H9 (cell line): Measurements from ENCODE around the gene PLD4. TPM values are rescaled to one million over a fixed set of nuclear protein-coding genes. Genes with fewer than 3 reads are reported as not detected.

Source experiments
- DNase-seq: peaks from one replicate; pipeline ENCODE4 v3.0.0-alpha.2; 2017
- H2AFZ ChIP-seq: one replicate; pipeline ENCODE4 v1.6.1; 2013; ENCODE audit warnings: mild to moderate bottlenecking, low read length, control low read depth, moderate library complexity
- H2AK5ac ChIP-seq: 2 replicates; pipeline ENCODE4 v1.6.1; 2013; ENCODE audit warnings: low read length, control low read depth, mixed read lengths; ENCODE audit not compliant: insufficient read length
- H2BK120ac ChIP-seq: one replicate; pipeline ENCODE4 v1.6.1; 2013; ENCODE audit warnings: low read depth, mild to moderate bottlenecking, low read length, control low read depth, inconsistent platforms; ENCODE audit not compliant: poor library complexity, severe bottlenecking
- H2BK12ac ChIP-seq: 2 replicates; pipeline ENCODE4 v1.6.1; 2013; ENCODE audit warnings: low read length, control low read depth, mixed read lengths, low read depth; ENCODE audit not compliant: insufficient read length
- H2BK15ac ChIP-seq: 2 replicates; pipeline ENCODE4 v1.6.1; 2013; ENCODE audit warnings: low read depth, low read length, control low read depth
- H2BK20ac ChIP-seq: one replicate; pipeline ENCODE4 v1.6.1; 2013; ENCODE audit warnings: low read depth, mild to moderate bottlenecking, low read length, control low read depth, inconsistent platforms; ENCODE audit not compliant: poor library complexity, severe bottlenecking
- H2BK5ac ChIP-seq: 2 replicates; pipeline ENCODE4 v1.6.1; 2013; ENCODE audit warnings: low read length, control low read depth, mixed read lengths; ENCODE audit not compliant: insufficient read length
- H3K14ac ChIP-seq: 2 replicates; pipeline ENCODE4 v1.6.1; 2013; ENCODE audit warnings: low read length, control low read depth; ENCODE audit not compliant: insufficient read depth
- H3K18ac ChIP-seq: 2 replicates; pipeline ENCODE4 v1.6.1; 2013; ENCODE audit warnings: low read depth, mild to moderate bottlenecking, mixed read lengths, low read length, control low read depth; ENCODE audit not compliant: insufficient read length
- H3K23ac ChIP-seq: 2 replicates; pipeline ENCODE4 v1.6.1; 2013; ENCODE audit warnings: low read length, control low read depth, mixed read lengths, low read depth; ENCODE audit not compliant: insufficient read length
- H3K23me2 ChIP-seq: 2 replicates; pipeline ENCODE4 v1.6.1; 2013; ENCODE audit warnings: low read depth, mild to moderate bottlenecking, mixed read lengths, low read length, control low read depth; ENCODE audit not compliant: insufficient read length, poor library complexity, severe bottlenecking
- H3K27ac ChIP-seq: 2 replicates; pipeline ENCODE4 v1.5.1; 2013; ENCODE audit warnings: low read length, control low read depth, mixed read lengths, low read depth; ENCODE audit not compliant: insufficient read length
- H3K27me3 ChIP-seq: 2 replicates; pipeline ENCODE4 v1.6.1; 2013; ENCODE audit warnings: low read length, control low read depth, inconsistent platforms; ENCODE audit not compliant: insufficient read depth
- H3K4ac ChIP-seq: 2 replicates; pipeline ENCODE4 v1.6.1; 2013; ENCODE audit warnings: low read depth, mild to moderate bottlenecking, control low read depth, inconsistent platforms, low read length, moderate library complexity
- H3K4me1 ChIP-seq: 2 replicates; pipeline ENCODE4 v1.6.1; 2013; ENCODE audit warnings: low read length, control low read depth, inconsistent platforms; ENCODE audit not compliant: insufficient read depth
- H3K4me2 ChIP-seq: 2 replicates; pipeline ENCODE4 v1.6.1; 2013; ENCODE audit warnings: low read length, control low read depth, mixed read lengths; ENCODE audit not compliant: insufficient read length, insufficient read depth
- H3K56ac ChIP-seq: 2 replicates; pipeline ENCODE4 v1.6.1; 2013; ENCODE audit warnings: low read depth, mild to moderate bottlenecking, mixed read lengths, low read length, control low read depth; ENCODE audit not compliant: insufficient read length
- H3K79me1 ChIP-seq: 2 replicates; pipeline ENCODE4 v1.6.1; 2013; ENCODE audit warnings: low read depth, mild to moderate bottlenecking, moderate library complexity, low read length, control low read depth, inconsistent platforms; ENCODE audit not compliant: insufficient read depth, poor library complexity, severe bottlenecking
- H3K79me2 ChIP-seq: 2 replicates; pipeline ENCODE4 v1.6.1; 2013; ENCODE audit warnings: low read length, control low read depth, inconsistent platforms; ENCODE audit not compliant: insufficient read depth
- H3K9ac ChIP-seq: 2 replicates; pipeline ENCODE4 v1.6.1; 2013; ENCODE audit warnings: low read length, control low read depth, mixed read lengths; ENCODE audit not compliant: insufficient read length; ENCODE audit errors: extremely low read depth
- H3K9me3 ChIP-seq: one replicate; pipeline ENCODE4 v1.6.1; 2013; ENCODE audit warnings: low read depth, low read length, inconsistent platforms; ENCODE audit not compliant: control insufficient read depth
- H3T11ph ChIP-seq: one replicate; pipeline ENCODE4 v1.6.1; 2013; ENCODE audit warnings: mild to moderate bottlenecking, low read length, control low read depth, inconsistent platforms
- H4K20me1 ChIP-seq: one replicate; pipeline ENCODE4 v1.6.1; 2013; ENCODE audit not compliant: control insufficient read depth, insufficient read length, insufficient read depth
- H4K5ac ChIP-seq: 2 replicates; pipeline ENCODE4 v1.6.1; 2013; ENCODE audit warnings: low read depth, mild to moderate bottlenecking, mixed read lengths, low read length, control low read depth; ENCODE audit not compliant: insufficient read length
- H4K8ac ChIP-seq: replicated peaks from 2 replicates; pipeline ENCODE4 v1.6.1; 2013; ENCODE audit warnings: low read length, control low read depth, mixed read lengths, low read depth; ENCODE audit not compliant: insufficient read length
- H4K91ac ChIP-seq: 2 replicates; pipeline ENCODE4 v1.6.1; 2013; ENCODE audit warnings: low read depth, mild to moderate bottlenecking, moderate library complexity, mixed read lengths, low read length, control low read depth; ENCODE audit not compliant: insufficient read length
- H3K27ac Mint-ChIP-seq, 3 experiments: 2 replicates in 2 of 3; 3 replicates in 1 of 3; pipeline ENCODE4 v1.8.0; 2020 to 2021; ENCODE audit warnings: mixed read lengths in 3 of 3, mild to moderate bottlenecking in 1 of 3, moderate library complexity in 1 of 3
- H3K27me3 Mint-ChIP-seq: 2 replicates; pipeline ENCODE4 v1.8.0; 2021; ENCODE audit warnings: low read depth, mild to moderate bottlenecking, moderate library complexity, mixed read lengths
- H3K36me3 Mint-ChIP-seq, 3 experiments: 2 replicates in 2 of 3; 3 replicates in 1 of 3; pipeline ENCODE4 v1.8.0; 2020 to 2021; ENCODE audit warnings: low read depth in 3 of 3, mixed read lengths in 3 of 3; ENCODE audit not compliant: insufficient read depth in 1 of 3
- H3K4me1 Mint-ChIP-seq, 2 experiments: 2 replicates each; pipeline ENCODE4 v1.8.0; 2020; ENCODE audit warnings: mixed read lengths in 2 of 2
- H3K4me3 Mint-ChIP-seq, 2 experiments: 2 replicates in 1 of 2; 3 replicates in 1 of 2; pipeline ENCODE4 v1.8.0; 2020 to 2021; ENCODE audit warnings: mild to moderate bottlenecking in 2 of 2, mixed read lengths in 2 of 2, moderate library complexity in 1 of 2
- H3K9me3 Mint-ChIP-seq, 2 experiments: 2 replicates in 1 of 2; 3 replicates in 1 of 2; pipeline ENCODE4 v1.8.0; 2020; ENCODE audit warnings: mild to moderate bottlenecking in 2 of 2, mixed read lengths in 2 of 2, moderate library complexity in 1 of 2
- CTCF ChIP-seq: fragments of 200-600 bp; sonication (generic); conservative IDR thresholded peaks from 3 replicates; pipeline ENCODE4 v1.8.0; 2021; ENCODE audit warnings: antibody characterized with exemption, mild to moderate bottlenecking
- WGBS: extraction: QIAGEN DNeasy Blood & Tissue Kit; methylation state at CpG from one replicate; pipeline ENCODE4 v1.1.7; 2013; ENCODE audit warnings: missing lambda C conversion rate, low lambda C conversion rate, mixed read lengths; ENCODE audit not compliant: insufficient read length; ENCODE audit errors: extremely low coverage; 5-methylcytosine and 5-hydroxymethylcytosine counted together
- total RNA-seq: library from RNA; stranded (reverse); gene quantifications from 2 replicates; pipeline ENCODE4 v1.2.1, GENCODE V29; 2021

PLD4 gene
- total RNA-seq, 1 experiment from 2014 or later: not detected

DNA sequence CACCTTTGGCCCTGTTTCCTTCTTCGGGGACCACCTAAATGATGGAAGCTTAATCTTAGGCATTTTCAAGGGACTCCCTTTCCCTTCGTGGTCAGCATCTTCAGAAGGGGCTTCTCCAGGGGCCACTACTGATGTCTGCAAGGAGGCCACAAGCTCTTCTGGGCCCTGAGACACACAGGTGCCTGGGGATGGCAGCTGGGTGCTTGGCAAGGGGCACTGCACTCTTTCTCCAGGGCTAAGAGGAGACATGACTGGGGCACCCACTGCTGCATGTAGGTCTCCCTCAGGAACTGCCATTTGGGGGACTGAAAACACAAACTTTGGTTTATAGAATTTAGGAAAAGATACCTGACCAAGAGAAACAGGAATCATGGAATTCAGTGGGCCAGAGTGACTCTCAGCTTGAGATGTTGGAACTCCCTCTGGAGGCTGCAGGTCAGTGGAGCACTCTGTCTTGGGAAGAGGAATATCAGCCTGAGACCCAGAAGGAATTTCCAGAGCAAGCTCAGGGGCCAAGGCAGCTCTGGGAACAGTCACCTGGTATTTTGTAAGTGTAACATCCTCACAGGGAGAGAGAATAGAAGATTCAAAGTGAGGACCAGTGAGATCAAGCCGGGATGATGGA, 16.0 kb downstream of the PLD4 start:
- no peaks in the 10 kb centered on the region for H3K79me2 ChIP-seq
- no peak overlapping the region for H3K9ac ChIP-seq
- H3K23ac ChIP-seq: no peak overlapping the region
- H2BK15ac ChIP-seq: no peak overlapping the region
- H3K14ac ChIP-seq: no peak overlapping the region; the same call in 1 of the 2 replicates
- no peaks in the 10 kb centered on the region for H4K20me1 ChIP-seq
- no peak overlapping the region for H3K4ac ChIP-seq
- H3K18ac ChIP-seq: no peak overlapping the region
- H3K27ac Mint-ChIP-seq: no peak overlapping the region
- no peaks in the 10 kb centered on the region for H3K4me1 ChIP-seq
- H4K5ac ChIP-seq: no peak overlapping the region
- H2BK120ac ChIP-seq: no peak overlapping the region
- no peak overlapping the region for H3K4me3 Mint-ChIP-seq
- H3K23me2 ChIP-seq: no peaks in the 10 kb centered on the region
- DNase-seq: no peak
- peaks cover 56% of the 10 kb centered on the region for H3K27me3 Mint-ChIP-seq
- H2AK5ac ChIP-seq: no peak overlapping the region
- peak; percentile 48; the same call in 2 of the 3 replicates for TF ChIP-seq CTCF
- H3K9me3 ChIP-seq: no peaks in the 10 kb centered on the region
- no peak overlapping the region for H2BK20ac ChIP-seq
- no peaks in the 10 kb centered on the region for H3K36me3 Mint-ChIP-seq
- H3K56ac ChIP-seq: no peak overlapping the region
- no peaks in the 10 kb centered on the region; the same call in 1 of the 2 replicates for H3K27me3 ChIP-seq
- no peak overlapping the region for H3K4me2 ChIP-seq
- no peak overlapping the region for H4K91ac ChIP-seq
- H2AFZ ChIP-seq: no peak overlapping the region
- H3K27ac ChIP-seq: no peak overlapping the region
- H3K4me1 Mint-ChIP-seq: no peaks in the 10 kb centered on the region
- no peak overlapping the region for H4K8ac ChIP-seq
- no peak overlapping the region for H2BK5ac ChIP-seq
- no CpG with 5 or more reads among the region's 3 CpGs for WGBS
- H3K9me3 Mint-ChIP-seq: peaks cover 0 to 9% of the 10 kb centered on the region in 2 experiments; a peak in 2 of 5 replicates
- no peak overlapping the region for H3T11ph ChIP-seq
- H3K79me1 ChIP-seq: no peaks in the 10 kb centered on the region
- H2BK12ac ChIP-seq: no peak overlapping the region
